WERI-Rb-1 (cell line): ENCODE measurements around the gene DCLK2.

Source experiments
- DNase-seq: peaks from one replicate; pipeline ENCODE4 v3.0.0-alpha.2; 2020
- H3K27ac ChIP-seq: fragments of 250-450 bp; sonication (Bioruptor Pico); 2 replicates; pipeline ENCODE4 v1.5.1; 2020; ENCODE audit warnings: mild to moderate bottlenecking, moderate library complexity
- H3K27me3 ChIP-seq: fragments of 250-450 bp; sonication (Bioruptor Pico); 2 replicates; pipeline ENCODE4 v1.5.1; 2021; ENCODE audit warnings: mild to moderate bottlenecking, low read depth, moderate library complexity; ENCODE audit not compliant: insufficient read depth, severe bottlenecking
- H3K36me3 ChIP-seq: fragments of 250-450 bp; sonication (Bioruptor Pico); 2 replicates; pipeline ENCODE4 v1.5.1; 2020; ENCODE audit warnings: mild to moderate bottlenecking, moderate library complexity
- H3K4me3 ChIP-seq: 2 replicates; pipeline ENCODE4 v1.5.1; 2011; ENCODE audit warnings: low read depth, mild to moderate bottlenecking, control low read depth, low read length
- H3K9me3 ChIP-seq: fragments of 250-450 bp; sonication (Bioruptor Pico); 2 replicates; pipeline ENCODE4 v1.5.1; 2021; ENCODE audit warnings: mild to moderate bottlenecking, moderate library complexity; ENCODE audit not compliant: severe bottlenecking
- TF ChIP-seq, protein P1 (sequence below): IDR thresholded peaks from 2 replicates; pipeline ENCODE4 v1.5.1; 2011; ENCODE audit warnings: low read depth, mild to moderate bottlenecking, control low read depth, inconsistent platforms, low read length

The DCLK2 gene

DNA sequence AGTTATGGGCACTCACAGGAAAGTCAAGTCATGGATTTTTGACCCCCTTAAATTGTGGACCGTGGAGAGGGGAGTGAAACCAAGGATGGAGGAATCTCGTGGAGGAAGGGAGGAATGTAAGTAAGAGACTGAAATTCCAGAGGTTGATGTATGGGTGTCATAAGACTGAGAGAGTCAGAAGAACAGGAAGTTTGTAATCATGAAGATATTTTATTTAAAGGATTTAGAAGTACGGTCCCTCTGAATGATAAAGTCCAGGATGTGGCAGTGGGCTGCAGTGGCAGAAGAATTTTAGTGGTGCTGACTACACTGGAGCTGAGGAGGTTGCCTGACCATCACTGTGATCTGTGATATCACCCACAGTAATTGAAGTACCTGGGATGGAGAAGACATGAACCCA, 57.8 kb downstream of the DCLK2 start:
- no peak overlapping the region for H3K4me3 ChIP-seq
- no peak for DNase-seq

DNA sequence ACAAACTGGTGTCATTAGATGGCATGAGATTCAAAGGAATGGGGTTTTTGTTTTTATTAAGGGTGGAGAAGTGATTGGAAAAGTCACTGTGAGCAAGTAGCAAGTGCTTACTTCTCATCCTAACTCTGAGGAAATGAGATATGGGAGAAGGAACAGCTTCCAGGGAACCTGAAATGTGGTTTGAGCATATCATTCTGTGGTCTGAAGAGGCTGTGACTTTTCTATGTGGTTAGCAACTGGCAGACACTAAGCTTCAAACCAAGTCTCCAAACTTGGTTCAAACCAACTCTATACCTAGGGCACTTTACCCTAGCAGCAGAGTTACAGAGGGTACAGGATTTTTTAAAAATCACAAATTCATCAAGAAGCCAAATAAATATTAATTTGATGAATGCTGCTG, 58.2 kb downstream of the DCLK2 start:
- Histone ChIP-seq H3K36me3 (no peaks in the 10 kb centered on the region), H3K27me3 (no peaks in the 10 kb centered on the region), H3K27ac (no peak overlapping the region), H3K9me3 (no peaks in the 10 kb centered on the region), H3K4me3 (no peak overlapping the region)
- DNase-seq = no peak
- TF ChIP-seq, protein P1, sequence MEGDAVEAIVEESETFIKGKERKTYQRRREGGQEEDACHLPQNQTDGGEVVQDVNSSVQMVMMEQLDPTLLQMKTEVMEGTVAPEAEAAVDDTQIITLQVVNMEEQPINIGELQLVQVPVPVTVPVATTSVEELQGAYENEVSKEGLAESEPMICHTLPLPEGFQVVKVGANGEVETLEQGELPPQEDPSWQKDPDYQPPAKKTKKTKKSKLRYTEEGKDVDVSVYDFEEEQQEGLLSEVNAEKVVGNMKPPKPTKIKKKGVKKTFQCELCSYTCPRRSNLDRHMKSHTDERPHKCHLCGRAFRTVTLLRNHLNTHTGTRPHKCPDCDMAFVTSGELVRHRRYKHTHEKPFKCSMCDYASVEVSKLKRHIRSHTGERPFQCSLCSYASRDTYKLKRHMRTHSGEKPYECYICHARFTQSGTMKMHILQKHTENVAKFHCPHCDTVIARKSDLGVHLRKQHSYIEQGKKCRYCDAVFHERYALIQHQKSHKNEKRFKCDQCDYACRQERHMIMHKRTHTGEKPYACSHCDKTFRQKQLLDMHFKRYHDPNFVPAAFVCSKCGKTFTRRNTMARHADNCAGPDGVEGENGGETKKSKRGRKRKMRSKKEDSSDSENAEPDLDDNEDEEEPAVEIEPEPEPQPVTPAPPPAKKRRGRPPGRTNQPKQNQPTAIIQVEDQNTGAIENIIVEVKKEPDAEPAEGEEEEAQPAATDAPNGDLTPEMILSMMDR = no peak

More for the DNA sequence above, 57.8 kb downstream of the DCLK2 start:
- H3K36me3 ChIP-seq = no peaks in the 10 kb centered on the region
- TF ChIP-seq, protein P1 = no peak
- no peaks in the 10 kb centered on the region for H3K27me3 ChIP-seq
- no peaks in the 10 kb centered on the region for H3K9me3 ChIP-seq
- H3K27ac ChIP-seq = no peak overlapping the region

DNA sequence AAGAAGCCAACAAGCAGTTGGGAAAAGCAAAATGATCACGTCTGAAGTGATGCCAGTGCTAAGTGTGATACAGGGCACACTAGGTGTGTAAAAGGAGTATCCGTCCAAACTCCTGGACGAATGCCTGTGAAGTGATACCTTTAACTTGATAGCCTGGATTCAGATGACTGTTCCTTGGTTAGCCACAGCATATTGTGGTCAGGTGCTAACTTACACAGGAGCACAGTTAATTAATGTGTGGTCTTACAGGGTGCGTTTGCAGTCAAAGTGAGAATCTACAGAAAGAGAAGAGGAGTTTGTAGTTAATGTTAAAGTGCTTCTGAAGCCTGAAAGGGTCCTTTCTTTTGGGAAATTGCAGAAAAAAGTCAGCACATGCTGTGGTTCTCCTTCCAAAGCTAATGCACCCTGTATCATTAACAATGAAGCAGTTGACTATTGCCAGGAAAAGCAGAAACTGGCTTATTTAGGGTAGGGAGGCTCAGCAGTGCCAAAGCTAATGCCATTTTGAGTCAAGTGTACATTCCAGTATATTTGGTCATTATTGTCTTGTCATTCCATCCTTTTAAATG, 61.1 kb downstream of the DCLK2 start:
- no peaks in the 10 kb centered on the region for H3K27me3 ChIP-seq
- H3K9me3 ChIP-seq = peaks cover 3% of the 10 kb centered on the region
- no peak for DNase-seq
- TF ChIP-seq, protein P1 = no peak
- no peaks in the 10 kb centered on the region for H3K36me3 ChIP-seq
- H3K4me3 ChIP-seq = no peak overlapping the region
- H3K27ac ChIP-seq = no peak overlapping the region

DNA sequence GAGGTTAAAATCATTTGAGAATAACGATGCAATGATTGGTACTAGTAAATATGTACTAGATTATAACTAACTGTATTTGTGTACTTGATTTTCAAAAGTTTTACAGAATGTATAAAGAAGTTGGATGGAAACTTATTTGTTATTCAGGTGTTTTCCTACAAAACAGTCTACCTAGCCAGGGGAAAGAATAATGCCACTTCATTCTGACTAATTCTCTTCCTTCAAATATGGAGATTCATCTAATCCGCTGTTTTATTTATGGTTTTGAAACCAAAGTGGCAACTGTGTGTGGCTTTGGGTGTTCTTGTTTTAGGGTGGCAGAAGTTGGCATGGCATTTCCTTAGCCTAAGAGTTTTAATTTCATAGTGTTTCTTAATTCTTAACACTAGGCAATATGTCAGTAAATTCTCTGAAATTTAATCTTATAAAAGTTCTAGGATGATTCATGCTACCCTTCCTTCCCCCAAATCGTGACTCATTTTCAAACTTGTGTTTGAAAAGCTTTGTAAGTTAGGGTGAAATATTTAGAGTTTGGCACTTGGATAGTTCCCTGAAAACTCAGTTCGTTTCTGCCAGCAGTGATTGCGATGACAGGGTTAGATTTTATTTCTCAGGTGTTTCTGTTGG, 62.6 kb downstream of the DCLK2 start:
- Histone ChIP-seq H3K36me3 (no peaks in the 10 kb centered on the region), H3K27ac (no peak overlapping the region), H3K27me3 (no peaks in the 10 kb centered on the region), H3K9me3 (peaks cover 3% of the 10 kb centered on the region), H3K4me3 (no peak overlapping the region)
- DNase-seq = no peak
- TF ChIP-seq, protein P1 = no peak

DNA sequence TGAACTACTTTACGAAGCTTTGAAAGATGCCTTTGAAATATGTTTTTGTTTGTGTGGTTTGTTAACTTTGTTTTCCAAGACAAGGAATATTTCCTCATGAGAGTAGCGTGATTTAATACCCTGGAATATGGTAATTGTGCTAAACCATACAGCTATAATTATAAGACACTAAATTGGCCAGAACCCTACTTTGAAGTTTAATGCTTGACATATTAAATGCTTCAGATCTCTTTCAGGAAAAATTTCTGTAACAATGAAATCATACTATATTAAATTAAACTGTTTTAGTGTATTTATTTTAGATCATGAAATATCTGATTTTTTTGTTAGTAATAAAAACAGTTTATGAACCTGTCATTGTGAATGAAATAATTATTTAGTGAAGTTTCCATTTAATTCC, 63.5 kb downstream of the DCLK2 start:
- no peak for DNase-seq
- Histone ChIP-seq H3K27ac (no peak overlapping the region), H3K36me3 (no peaks in the 10 kb centered on the region), H3K4me3 (no peak overlapping the region), H3K27me3 (no peaks in the 10 kb centered on the region), H3K9me3 (peaks cover 3% of the 10 kb centered on the region)
- TF ChIP-seq, protein P1 = no peak

DNA sequence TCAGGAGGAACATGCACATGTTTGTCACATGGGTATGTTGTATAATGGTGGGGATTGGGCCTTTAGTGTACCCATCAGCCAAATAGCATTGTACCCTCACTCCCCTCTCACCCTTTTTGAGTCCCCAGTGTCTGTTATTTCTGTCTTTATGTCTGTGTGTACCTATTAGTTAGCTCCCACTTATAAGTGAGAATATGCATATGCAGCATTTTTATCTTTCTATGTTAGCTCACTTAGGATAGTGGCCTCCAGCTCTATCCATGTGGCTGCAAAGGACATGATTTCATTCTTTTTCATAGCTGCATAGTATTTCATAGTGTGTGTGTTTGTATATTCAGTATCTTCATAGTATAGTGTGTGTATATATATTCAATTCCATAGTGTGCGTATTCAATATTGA, 64.6 kb downstream of the DCLK2 start:
- peaks cover 3% of the 10 kb centered on the region for H3K9me3 ChIP-seq
- H3K4me3 ChIP-seq = no peak overlapping the region
- H3K27ac ChIP-seq = no peak overlapping the region
- no peaks in the 10 kb centered on the region for H3K36me3 ChIP-seq
- H3K27me3 ChIP-seq = no peaks in the 10 kb centered on the region
- DNase-seq = no peak
- TF ChIP-seq, protein P1 = no peak
